ENCODE results near the gene CMPK1.
"Not testable (repeated sequence)": the region's sequence is repeated elsewhere in the genome, so short reads cannot be mapped to it uniquely, and the experiment has no call there.

CMPK1 gene

GRCh38 chr1:47333578-47333921 lies at the start of gene CMPK1:
CMPK1 (plus strand) TSS chr1:47333790; CDS start chr1:47333946, 156 bp downstream.
- peak; percentile 23 for TF ChIP-seq CTCF (IDR thresholded peaks at IDR 0.05; ENCODE audit: low read length, missing control alignments)
- H3K4me3 ChIP-seq (replicated peaks; ENCODE audit: low read depth, low read length), result peak within 1 kb of the TSS; percentile 94
- peak; percentile 89 for DNase-seq (ENCODE audit: low read depth)

- H3K4me3 ChIP-seq (replicated peaks; ENCODE audit: low read depth, low read length); DNase-seq (ENCODE audit: low read depth): not testable (repeated sequence)
Measured at GRCh38 chr1:47288116-47288515, 45.5 kb upstream of the CMPK1 start.

GRCh38 chr1:47294863-47295262 lies 38.7 kb upstream of the CMPK1 start:
- H3K4me3 ChIP-seq (replicated peaks; ENCODE audit: low read depth, low read length); DNase-seq (ENCODE audit: low read depth): not testable (repeated sequence)

- TF ChIP-seq CTCF (IDR thresholded peaks at IDR 0.05; ENCODE audit: low read length, missing control alignments), result no peak
- no peak for DNase-seq (ENCODE audit: low read depth)
- H3K4me3 ChIP-seq (replicated peaks; ENCODE audit: low read depth, low read length), result no peak overlapping the region
Measured at GRCh38 chr1:47295579-47295978, 38.0 kb upstream of the CMPK1 start.

GRCh38 chr1:47298025-47298699 lies 35.4 kb upstream of the CMPK1 start:
- DNase-seq (ENCODE audit: low read depth), result peak; percentile 35
- TF ChIP-seq CTCF (IDR thresholded peaks at IDR 0.05; ENCODE audit: low read length, missing control alignments), result no peak
- H3K4me3 ChIP-seq (replicated peaks; ENCODE audit: low read depth, low read length), result no peak overlapping the region

GRCh38 chr1:47302472-47302871 lies 31.1 kb upstream of the CMPK1 start:
- no peak overlapping the region for H3K4me3 ChIP-seq (replicated peaks; ENCODE audit: low read depth, low read length)
- DNase-seq (ENCODE audit: low read depth), result no peak
- TF ChIP-seq CTCF (IDR thresholded peaks at IDR 0.05; ENCODE audit: low read length, missing control alignments), result no peak

GRCh38 chr1:47309427-47309826 lies 24.2 kb upstream of the CMPK1 start:
- no peak for TF ChIP-seq CTCF (IDR thresholded peaks at IDR 0.05; ENCODE audit: low read length, missing control alignments)
- no peak overlapping the region for H3K4me3 ChIP-seq (replicated peaks; ENCODE audit: low read depth, low read length)
- no peak for DNase-seq (ENCODE audit: low read depth)

GRCh38 chr1:47313915-47314664 lies 19.5 kb upstream of the CMPK1 start, which contains the start of gene STIL:
STIL (minus strand) TSS chr1:47314147; CDS start chr1:47310319, 3,828 bp downstream.
- TF ChIP-seq CTCF (IDR thresholded peaks at IDR 0.05; ENCODE audit: low read length, missing control alignments), result no peak
- DNase-seq (ENCODE audit: low read depth), result peak; percentile 100

More at GRCh38 chr1:47313915-47314664, 19.5 kb upstream of the CMPK1 start, which contains the start of gene STIL:
- peak within 1 kb of the TSS; percentile 95 for H3K4me3 ChIP-seq (replicated peaks; ENCODE audit: low read depth, low read length)

Data from fibroblast of pulmonary artery (primary cell).